SKM-1 treated with dmso at 0.1 percent for 144 hours (cell line): ENCODE data around the gene MOV10L1.
A peak's percentile ranks its signal among the peaks of the same experiment; 100 is the strongest.
"Not testable (repeated sequence)": the region's sequence is repeated elsewhere in the genome, so short reads cannot be mapped to it uniquely, and the experiment has no call there.

ENCODE experiments used
- DNase-seq: peaks from one replicate; lab custom pipeline; 2025; ENCODE audit not compliant: unreplicated experiment; lab: John Stamatoyannopoulos, UW

The MOV10L1 gene

DNA sequence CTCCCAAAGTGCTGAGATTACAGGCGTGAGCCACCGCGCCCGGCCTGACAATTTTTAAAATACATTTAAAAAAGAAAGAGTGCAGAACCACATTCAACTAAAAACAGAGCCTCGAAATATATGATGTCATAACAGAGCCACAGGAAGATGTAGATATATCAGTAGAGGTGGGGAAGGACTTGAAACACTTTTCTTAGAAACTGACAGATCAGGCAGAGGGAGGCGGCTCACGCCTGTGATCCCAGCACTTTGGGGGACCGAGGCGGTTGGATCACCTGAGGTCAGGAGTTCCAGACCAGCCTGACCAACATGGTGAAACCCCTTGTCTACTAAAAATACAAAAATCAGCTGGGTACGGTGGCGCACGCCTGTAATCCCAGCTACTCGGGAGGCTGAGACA is 11.6 kb upstream of the MOV10L1 start:
- DNase-seq = no peak

DNA sequence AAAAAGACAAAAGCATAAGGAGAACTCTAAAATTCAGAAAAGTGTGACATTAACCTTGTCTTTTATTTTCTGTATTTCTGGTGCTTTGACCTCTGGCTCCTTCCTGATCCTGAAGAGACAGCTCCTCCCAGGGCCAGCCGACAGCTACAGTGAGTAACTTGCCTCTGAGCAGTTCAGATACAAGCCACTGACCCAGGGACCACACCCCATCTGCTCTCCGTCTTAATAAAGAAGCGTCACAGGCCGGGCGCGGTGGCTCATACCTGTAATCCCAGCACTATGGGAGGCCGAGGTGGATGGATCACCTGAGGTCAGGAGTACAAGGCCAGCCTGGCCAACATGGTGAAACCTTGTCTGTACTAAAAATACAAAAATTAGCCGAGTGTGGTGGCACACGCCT is 11.0 kb upstream of the MOV10L1 start:
- no peak for DNase-seq

DNA sequence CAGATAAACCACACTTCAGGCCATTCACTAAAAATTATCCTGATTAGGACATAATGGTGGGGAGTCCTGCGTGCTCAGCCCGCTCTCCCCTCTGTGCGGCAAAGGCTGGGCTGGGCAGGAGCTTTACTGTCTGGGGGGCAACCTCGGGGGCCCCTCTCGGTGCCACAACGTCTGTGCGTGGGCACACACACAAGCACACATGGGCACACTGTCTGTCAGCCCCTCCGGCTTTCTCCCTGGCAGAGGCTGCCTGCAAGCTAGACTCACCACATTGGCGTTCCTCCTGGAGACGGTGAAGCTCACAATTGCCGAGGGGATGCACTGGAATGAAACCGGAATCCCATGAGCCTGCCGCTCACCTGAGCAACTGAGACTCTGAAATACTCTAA is 9.7 kb upstream of the MOV10L1 start:
- no peak for DNase-seq

DNA sequence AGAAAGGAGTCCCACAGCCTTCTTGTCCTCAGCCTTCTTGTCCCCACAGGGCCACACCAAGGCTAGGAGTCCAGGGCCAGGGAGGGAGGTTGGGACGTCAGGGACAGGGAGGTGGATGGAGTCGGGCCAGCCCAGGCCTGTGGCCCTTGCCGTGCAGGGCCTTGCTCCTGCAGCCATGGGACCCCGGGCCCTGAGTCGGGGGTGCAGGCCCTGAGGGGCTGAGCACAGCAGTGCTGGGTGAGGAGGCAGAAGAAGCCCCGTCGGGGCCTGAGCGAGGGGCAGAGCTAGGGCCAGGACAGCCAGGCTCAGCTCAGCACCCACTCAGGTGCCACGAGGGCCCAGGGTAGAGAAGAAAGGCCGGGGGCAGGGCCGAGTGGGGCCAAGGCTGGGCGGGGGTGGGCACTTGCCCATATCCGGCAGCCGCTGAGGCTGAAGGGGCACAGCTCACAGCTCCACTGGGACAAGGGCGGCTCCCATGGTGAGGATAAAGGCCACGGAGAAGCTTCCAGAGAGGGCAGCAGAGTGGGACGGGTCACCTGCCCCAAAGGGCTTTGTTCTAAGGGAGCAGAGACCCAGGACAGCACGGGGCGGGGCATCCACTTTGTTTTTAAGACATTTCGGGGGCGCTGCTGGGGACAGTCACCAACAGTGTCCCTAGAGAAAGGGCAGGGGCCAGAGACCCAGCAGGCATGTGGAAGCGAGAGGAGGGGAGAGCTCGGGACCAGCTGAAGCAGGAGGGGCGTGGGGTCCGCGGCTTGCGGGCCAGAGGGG is 8.2 kb upstream of the MOV10L1 start:
- no peak for DNase-seq

DNA sequence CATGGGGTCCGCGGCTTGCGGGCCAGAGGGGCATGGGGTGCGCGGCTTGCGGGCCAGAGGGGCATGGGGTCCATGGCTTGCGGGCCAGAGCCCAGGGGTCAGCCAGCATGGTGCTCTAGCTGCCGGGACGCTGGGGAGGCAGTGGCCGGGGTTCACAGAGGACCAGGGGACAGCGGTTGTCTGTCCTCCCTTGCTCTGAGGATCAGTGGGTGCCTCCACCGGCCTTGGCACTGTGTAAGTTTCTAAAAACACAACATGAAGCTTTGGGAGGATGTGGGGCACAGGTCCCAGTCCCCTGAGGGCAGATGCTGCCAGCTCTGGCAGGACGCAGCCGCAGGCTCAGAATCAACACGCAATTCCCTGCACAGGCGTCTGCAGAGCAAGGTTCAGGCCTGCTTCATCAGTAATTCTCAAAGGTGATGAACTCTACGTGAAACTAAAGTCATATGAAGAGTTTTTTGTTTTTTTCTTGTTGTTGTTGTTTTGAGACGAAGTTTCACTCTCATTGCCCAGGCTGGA is 7.5 kb upstream of the MOV10L1 start:
- DNase-seq = no peak

DNA sequence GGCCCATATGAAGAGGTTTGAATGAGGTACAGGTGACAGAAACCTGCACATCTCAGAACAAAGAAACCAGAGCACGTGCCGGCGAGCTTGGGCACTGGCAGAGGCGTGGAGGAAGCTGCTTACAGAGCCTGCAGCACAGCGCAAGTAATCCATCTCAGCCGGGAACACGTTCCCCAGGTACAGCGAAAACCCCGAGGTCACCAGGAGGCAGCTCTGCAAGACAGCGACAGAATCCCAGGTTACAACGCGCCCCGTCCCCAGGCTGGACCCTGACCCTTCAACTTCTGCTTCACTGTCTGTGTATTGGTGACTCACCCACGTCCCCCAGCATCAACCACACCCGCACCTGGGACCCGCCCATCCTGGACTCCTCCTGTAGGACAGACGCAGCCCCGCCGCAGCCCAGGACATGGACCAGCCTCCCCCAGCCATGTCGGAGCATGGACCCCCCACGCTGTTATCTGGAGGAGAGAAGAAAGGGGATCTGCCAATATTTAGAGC is 6.8 kb upstream of the MOV10L1 start:
- no peak for DNase-seq

DNA sequence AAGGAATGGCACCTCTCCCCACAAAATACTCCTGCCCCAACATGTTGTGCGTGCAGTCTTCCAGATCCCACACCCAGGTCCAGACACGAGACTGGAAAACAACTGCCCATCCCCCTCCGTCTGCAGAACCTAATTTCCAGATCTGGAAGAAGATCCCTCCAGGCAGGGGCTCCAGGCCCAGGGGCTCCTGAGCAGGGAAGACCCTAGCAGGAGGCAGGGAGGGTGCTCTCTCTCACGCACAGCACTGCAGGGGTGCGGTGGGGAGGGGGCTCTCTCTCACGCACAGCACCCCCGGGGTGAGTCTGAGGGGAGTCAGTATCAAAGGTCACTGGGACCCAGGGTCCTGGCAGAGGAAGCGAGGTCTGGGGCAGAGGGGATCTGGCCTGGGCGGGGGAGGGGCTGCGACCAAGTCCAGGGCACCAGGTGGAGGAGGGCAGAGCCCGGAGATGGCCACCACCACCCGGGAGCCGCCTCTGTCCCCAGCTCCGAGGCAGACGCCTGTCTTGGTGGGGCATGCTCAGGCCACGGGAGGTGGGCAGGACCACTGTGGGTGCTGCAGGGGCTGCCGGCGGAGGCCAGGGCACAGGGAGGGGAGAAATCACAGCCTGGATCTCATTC is 6.2 kb upstream of the MOV10L1 start:
- DNase-seq = no peak

DNA sequence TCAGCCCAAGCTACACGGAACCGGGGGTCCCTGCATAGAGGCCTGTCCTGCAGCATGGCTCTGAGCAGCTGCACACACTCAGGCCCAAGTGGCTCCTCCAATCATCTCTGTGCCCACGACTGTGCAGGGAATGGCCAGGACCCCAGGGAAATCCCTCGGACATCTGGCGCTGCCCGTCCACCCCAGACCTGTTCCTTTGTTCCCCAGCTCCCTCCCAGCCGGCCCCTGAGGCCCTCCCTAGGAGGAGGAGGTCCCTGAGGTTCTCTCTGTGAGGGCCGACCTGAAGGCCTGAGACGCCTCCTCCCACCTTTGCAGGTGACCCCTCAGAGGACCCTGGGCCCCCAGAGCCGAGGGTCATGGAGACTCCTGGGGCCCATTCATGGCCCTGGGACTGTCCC is 5.7 kb upstream of the MOV10L1 start:
- no peak for DNase-seq

DNA sequence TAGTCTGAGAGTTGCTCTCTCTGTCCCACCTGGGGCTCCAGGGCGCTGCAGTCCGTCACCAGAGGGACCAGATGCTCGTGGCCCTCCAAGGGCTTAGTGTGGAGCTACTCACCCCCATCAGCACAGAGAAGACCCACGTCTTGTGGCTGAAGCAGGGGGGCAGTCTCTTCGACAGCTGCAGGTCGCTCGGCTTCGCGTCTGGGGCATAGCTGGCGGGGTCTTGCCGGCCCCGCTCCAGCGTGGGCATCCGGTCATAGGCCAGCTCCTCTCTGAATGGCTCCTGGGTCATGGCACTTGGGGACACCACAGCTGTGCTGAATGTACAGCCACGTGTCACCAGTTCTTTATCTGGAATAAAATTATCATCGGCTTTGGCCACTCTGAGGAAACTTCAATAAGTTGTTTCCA is 5.2 kb upstream of the MOV10L1 start:
- DNase-seq = no peak

DNA sequence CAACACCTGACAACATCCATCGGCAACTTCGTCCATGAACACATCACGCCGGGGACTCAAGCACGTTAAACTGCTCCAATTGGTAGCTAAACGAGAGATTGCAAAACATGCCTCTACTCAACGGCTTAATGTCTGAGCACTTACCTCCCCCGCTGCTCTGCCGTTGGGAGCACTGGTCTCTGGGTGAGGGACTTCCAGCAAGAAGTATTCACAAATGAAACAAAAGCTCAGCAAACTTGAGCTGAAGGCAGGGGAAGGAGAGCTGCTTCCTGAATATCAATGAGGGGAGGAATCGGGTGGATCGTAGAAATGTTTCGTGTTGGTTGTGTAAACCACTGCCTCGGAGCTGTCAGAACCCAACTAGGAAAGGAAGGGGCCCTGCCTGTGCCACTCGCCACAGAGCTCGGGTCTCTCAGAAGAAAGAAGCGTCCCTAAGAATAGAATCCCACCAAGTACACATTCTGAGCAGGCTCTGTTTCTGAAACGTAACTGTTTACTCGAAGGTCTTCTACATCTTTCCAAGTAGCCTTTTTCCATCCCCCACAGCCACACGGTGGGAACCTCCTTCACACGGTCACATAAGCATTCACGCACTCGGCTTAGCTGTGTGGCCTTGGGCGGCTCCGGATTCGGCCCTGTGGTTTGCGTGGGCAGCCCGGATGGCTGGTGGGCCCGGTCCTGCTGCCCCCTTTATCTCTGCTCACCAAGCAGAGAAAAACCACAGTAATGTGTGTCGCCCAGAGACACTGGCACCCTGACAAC is 4.4 kb upstream of the MOV10L1 start, which contains the start of gene MLC1:
Gene MLC1 (minus strand): TSS at position 216 of the 762 bp plus-strand sequence. CDS start 524 bp downstream, outside the sequence.
- peak; percentile 86 for DNase-seq

DNA sequence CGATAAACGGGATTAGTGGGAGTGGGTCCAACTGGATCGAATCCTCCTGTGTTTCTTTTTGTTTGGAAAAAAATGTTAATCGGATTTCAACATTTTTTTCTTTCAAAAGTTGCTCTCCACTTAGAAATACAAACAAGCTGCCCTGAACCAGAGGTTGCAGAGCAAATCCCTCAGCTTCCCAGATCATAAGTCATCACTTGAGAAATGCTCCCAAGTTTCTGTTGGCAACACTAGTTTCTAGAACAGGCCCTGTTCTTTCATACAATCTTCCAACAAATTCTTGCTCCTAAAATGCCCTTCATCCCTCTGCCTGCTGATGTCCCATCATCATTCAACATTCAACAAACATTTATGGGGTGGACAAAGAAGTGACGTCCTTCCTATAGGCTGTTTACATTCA is 3.3 kb upstream of the MOV10L1 start:
- DNase-seq = no peak

DNA sequence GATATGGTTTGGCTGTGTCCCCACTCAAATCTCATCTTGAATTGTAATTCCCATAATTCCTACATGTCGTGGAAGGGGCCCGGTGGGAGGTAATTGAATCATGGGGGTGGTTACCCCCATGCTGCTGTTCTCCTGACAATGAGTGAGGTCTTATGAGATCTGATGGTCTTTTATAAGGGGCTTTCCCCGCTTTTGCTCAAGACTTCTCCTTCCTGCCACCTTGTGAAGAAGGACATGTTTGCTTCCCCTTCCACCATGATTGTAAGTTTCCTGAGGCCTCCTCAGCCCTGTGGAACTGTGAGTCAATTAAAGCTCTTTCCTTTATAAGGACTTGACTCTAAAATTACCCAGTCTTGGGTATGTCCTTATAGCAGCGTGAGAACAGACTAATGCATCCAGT is 2.8 kb upstream of the MOV10L1 start:
- not testable (repeated sequence) for DNase-seq

DNA sequence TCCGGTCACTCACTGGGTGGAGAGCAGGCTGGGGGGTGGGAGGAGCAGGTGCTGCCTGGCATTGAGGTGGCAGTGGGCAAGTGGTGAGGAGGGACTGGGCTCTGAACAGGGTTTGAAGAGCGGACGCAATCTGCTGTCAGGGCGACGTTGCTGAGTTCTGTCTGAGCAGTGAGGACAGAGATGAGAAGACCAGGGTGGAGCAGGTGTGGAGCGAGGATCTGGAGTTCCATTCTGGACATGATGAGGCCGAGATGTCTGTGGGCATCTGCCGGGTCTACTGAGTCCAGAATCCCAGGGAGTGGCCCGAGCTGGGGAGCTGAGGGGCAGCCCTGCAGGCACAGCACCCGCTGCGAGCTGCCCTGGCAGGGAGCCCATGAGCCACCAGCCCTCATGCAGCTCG is 2.2 kb upstream of the MOV10L1 start:
- no peak for DNase-seq

DNA sequence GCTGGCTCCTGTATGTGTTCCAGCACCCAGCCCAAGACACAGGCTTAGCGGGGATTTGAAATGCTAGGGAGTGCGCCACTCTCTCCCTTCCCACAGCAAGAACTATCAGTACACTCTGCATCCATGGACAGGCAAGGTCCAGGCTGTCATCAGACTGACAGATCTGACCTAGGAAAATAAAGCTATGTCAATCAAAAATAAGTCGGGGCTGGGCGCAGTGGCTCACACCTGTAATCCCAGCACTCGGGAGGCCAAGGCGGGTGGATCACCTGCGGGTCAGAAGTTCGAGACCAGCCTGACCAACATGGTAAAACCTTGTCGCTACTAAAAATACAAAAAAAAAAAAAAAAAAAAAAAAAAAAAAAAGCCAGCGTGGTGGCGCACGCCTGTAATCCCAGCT is 1.7 kb upstream of the MOV10L1 start:
- no peak for DNase-seq

DNA sequence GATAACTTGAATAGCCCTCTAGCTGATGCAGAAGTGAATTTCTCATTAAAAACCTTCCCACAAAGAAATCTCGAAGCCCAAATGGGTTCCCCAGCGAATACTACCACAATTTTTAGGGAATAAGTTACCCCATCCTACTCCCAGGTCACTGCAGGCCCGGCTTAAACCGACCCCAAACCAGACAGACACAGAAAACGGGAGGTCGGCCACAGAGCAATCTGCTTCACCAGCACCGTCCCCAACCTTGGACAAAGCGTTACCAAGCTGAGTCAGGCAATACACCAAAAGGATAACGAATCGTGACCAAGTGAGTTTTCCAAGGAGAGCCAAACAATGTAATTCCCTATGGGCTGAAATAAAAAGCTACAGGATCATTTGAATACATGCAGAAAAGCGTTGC is 575 bp upstream of the MOV10L1 start:
- DNase-seq = no peak

DNA sequence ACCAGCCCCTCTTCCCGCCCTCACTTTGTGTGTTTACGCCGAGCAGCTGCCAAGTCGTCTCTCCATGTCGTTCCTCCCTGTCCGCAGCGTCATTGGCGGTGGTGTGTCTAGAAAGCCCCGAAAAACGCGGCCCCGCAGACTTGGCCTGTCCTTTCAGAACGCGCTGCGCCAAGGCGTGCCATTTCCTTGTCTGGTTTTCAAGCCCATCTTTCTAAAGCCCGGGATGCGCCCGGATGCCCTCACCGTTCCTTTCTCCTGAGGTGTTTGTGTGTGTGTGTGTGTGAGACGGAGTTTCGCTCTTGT is 557 bp downstream of the MOV10L1 start:
- no peak for DNase-seq

DNA sequence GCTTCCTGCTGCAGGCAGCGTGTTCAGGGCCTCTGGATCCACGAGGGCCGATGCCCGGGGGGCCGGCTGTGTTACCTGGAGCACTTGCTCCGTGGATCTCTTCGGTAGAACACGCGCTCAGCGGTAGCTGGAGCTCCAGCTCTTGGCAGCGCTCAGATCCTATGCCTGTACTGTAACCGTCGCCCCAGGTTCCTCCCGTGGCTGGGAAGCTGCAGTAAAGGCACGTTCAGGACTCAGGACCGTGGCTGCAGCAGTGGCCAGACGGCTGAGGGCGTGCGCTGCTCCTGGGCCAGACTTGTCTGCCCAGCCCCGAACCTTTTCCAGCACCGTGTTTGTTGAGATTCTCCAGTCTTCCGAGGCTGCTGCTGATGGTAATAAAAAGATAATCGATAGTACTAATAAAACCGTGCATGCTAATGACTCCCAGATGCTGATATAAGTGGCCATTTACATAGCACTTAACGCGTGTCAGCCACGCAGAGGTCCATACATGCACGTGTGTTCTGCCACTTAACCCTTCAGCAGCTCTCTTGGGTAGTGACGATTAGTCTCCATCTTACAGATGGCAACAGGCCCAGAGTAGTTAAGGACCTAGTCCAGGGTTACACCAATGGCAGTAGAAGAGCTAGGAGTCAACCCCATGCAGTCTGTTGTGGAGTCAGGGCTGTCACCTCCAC is 1.4 kb downstream of the MOV10L1 start:
- no peak for DNase-seq

DNA sequence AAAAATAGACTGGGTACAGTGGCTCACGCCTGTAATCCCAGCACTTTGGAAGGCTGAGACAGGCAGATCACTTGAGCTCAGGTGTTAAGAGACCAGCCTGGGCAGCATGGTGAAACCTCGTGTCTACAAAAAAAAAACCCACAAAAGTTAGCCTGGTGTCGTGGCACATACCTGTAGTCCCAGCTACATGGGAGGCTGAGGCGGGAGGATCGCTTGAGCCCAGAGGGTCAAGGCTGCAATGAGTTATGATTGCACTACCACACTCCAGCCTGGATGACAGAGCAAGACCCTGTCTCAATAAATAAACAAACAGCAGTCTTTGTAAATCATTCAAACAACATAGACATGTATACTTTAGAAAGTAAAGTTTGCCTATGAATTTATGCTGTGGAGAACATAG is 2.5 kb downstream of the MOV10L1 start:
- no peak for DNase-seq

DNA sequence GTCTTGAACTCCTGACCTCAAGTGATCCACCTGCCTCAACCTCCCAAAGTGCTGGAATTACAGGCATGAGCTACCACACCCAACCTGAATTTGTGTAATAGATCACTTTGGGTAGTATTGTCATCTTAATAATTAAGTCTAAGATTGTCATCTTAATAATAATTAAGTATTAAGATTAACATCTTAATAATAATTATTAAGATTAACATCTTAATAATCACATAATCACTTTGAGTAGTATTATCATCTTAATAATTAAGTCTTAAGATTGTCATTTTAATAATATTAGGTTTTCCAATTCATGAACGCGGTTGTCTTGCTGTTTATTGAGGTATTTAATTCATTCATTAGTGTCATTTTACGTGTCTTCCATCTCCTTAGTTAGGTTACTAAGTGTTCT is 8.2 kb downstream of the MOV10L1 start:
- DNase-seq = no peak

DNA sequence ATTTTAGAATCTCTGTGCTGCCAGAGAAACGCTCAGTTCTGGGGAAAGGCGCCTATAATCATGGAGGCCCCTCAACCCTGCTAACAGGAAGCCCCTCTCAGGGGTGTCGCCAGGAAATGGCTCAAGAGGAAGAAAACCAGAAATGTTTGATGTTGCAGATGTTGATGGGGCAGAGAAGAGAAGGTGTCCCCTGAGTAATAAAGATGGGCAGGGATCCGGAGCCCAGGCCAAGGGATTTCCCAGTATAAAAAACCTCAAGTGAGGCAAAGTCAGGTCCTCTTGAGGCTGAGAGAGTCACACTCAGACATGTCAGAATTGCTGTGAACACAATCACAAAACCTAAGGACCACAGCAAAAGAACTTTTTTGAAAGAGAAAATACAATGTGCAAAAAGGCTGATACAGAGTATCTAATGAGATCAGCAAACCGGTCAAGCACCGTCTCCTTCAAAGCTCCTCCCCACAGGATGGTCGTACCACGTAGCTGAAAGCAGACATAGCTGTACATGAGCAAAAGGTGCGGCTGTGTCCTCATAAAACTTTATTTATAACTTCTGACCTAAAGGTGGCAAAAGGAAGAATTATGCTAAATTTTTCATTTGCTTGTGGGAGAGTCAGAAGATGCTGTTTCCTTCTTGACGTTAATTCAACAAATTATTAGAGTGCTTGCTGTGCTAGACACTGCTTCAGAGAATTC is 12.2 kb downstream of the MOV10L1 start:
- DNase-seq = no peak

DNA sequence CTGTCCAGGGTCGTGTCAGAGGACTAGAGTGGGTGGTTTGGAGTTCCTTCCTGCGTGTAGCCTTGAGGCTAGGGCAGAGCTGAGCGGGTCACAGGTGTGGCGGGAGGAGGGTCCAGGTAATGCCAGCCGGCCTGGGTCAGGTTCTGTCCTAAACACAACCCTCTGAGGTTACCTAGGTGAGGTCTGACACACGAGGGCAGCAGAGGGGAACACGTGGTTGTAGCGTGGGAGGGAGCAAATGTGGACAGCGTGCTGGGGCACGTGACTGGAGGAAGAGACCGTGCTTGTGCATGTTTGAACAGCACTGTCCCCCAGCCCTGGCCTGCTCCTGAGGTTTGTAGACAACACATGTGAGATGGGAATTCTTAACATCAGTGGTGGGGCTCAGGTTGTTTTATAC is 13.1 kb downstream of the MOV10L1 start:
- DNase-seq = no peak
